Endothelial cell (in vitro differentiated cells): ENCODE results near the gene PPP1CC. TPM values are rescaled to one million over a fixed set of nuclear protein-coding genes. Genes with fewer than 3 reads are reported as not detected.

Experiments
- DNase-seq: peaks from one replicate; pipeline ENCODE4 v3.0.0; 2021; ENCODE audit warnings: low spot score
- H3K27ac Mint-ChIP-seq: one replicate; pipeline ENCODE4 v1.8.0; 2021; ENCODE audit warnings: mixed read lengths, inconsistent platforms; ENCODE audit not compliant: unreplicated experiment
- H3K27me3 Mint-ChIP-seq: one replicate; pipeline ENCODE4 v1.8.0; 2021; ENCODE audit warnings: mild to moderate bottlenecking, moderate library complexity, mixed read lengths, inconsistent platforms; ENCODE audit not compliant: unreplicated experiment
- H3K36me3 Mint-ChIP-seq: one replicate; pipeline ENCODE4 v1.8.0; 2021; ENCODE audit warnings: mild to moderate bottlenecking, low read depth, mixed read lengths, inconsistent platforms; ENCODE audit not compliant: unreplicated experiment
- H3K4me1 Mint-ChIP-seq: one replicate; pipeline ENCODE4 v1.8.0; 2021; ENCODE audit warnings: mild to moderate bottlenecking, mixed read lengths, inconsistent platforms; ENCODE audit not compliant: unreplicated experiment
- H3K4me3 Mint-ChIP-seq: one replicate; pipeline ENCODE4 v1.8.0; 2021; ENCODE audit warnings: mild to moderate bottlenecking, mixed read lengths, inconsistent platforms; ENCODE audit not compliant: unreplicated experiment
- H3K9me3 Mint-ChIP-seq: one replicate; pipeline ENCODE4 v1.8.0; 2021; ENCODE audit warnings: mixed read lengths, inconsistent platforms; ENCODE audit not compliant: unreplicated experiment
- total RNA-seq: library from RNA; stranded (reverse); fragmentation: NEBNext Ultra II Directional; extraction: Animal tissue kit (Norgen Biotek cat#: 25700); gene quantifications from one replicate; pipeline ENCODE4 v1.2.1, GENCODE V29; 2021; ENCODE audit not compliant: unreplicated experiment
- TF ChIP-seq, protein P1 (sequence below): fragments of 200-600 bp; sonication (generic); IDR thresholded peaks from one replicate; pipeline ENCODE4 v1.5.0; 2021; ENCODE audit warnings: antibody characterized with exemption; ENCODE audit not compliant: unreplicated experiment

The PPP1CC gene
- total RNA-seq, 1 donor from 2014 or later: 152 TPM

DNA sequence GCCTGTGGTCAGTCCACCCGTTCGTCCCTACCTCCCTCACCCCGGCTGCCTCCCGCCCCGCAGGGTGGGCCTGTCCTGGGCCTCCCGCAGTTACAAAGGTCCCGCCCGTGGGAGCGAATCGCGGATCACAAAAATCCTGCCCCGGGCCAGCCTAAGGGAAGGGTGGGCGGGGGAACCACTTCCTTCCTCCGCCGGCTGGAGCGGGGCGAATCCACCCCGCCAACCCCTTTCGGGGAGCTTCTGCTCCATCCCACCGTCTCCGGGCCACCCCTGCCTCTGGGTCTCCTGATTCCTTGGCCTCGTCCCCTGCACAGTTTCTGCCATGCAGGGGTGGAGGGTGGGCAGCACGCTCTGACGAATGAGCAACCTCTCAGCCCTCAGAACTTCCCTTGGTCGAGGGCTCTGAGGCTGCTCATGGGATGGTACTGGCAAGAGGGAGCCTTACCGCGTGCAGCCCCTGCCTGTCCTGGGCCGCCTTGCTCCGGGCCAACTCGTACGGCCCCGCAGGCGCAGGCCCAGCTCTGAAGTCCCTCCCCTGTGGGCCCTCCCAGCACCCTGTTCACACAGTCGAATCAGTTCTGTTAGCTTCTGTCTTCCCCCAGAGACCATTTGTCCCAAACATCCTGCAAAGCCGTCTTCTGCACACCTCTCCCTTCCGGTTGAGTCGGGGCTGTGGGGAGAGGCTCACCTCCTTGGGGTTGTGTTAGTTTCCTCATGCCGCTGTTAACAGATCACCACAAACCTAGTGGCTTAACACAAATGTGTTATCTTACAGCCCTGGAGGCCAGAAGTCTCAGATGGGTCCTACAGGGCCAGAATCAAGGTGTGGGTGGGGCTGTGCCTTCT, 53.2 kb downstream of the PPP1CC start:
- Mint-ChIP-seq H3K4me1 (peaks cover 16% of the 10 kb centered on the region), H3K4me3 (peak overlapping the region; percentile 89), H3K9me3 (no peaks in the 10 kb centered on the region), H3K27ac (peak overlapping the region; percentile 77), H3K36me3 (peaks cover 6% of the 10 kb centered on the region), H3K27me3 (peaks cover 10% of the 10 kb centered on the region)
- peak; percentile 53 for DNase-seq
- TF ChIP-seq, protein P1, sequence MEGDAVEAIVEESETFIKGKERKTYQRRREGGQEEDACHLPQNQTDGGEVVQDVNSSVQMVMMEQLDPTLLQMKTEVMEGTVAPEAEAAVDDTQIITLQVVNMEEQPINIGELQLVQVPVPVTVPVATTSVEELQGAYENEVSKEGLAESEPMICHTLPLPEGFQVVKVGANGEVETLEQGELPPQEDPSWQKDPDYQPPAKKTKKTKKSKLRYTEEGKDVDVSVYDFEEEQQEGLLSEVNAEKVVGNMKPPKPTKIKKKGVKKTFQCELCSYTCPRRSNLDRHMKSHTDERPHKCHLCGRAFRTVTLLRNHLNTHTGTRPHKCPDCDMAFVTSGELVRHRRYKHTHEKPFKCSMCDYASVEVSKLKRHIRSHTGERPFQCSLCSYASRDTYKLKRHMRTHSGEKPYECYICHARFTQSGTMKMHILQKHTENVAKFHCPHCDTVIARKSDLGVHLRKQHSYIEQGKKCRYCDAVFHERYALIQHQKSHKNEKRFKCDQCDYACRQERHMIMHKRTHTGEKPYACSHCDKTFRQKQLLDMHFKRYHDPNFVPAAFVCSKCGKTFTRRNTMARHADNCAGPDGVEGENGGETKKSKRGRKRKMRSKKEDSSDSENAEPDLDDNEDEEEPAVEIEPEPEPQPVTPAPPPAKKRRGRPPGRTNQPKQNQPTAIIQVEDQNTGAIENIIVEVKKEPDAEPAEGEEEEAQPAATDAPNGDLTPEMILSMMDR: no peak

- peaks cover 16% of the 10 kb centered on the region for H3K4me1 Mint-ChIP-seq
- H3K9me3 Mint-ChIP-seq: no peaks in the 10 kb centered on the region
- peak; percentile 23 for DNase-seq
- H3K36me3 Mint-ChIP-seq: peaks cover 6% of the 10 kb centered on the region
- H3K27ac Mint-ChIP-seq: peak within 1 kb of the TSS; percentile 77
- TF ChIP-seq, protein P1: no peak
- peak within 1 kb of the TSS; percentile 89 for H3K4me3 Mint-ChIP-seq
- H3K27me3 Mint-ChIP-seq: peaks cover 10% of the 10 kb centered on the region
Observed at GRCh38 chr12:110688446-110689280, 54.0 kb downstream of the PPP1CC start, which contains the start of gene HVCN1. TSS of gene HVCN1 (minus strand) at chr12:110689115. CDS start at chr12:110683245, 5,870 bp downstream.

DNA sequence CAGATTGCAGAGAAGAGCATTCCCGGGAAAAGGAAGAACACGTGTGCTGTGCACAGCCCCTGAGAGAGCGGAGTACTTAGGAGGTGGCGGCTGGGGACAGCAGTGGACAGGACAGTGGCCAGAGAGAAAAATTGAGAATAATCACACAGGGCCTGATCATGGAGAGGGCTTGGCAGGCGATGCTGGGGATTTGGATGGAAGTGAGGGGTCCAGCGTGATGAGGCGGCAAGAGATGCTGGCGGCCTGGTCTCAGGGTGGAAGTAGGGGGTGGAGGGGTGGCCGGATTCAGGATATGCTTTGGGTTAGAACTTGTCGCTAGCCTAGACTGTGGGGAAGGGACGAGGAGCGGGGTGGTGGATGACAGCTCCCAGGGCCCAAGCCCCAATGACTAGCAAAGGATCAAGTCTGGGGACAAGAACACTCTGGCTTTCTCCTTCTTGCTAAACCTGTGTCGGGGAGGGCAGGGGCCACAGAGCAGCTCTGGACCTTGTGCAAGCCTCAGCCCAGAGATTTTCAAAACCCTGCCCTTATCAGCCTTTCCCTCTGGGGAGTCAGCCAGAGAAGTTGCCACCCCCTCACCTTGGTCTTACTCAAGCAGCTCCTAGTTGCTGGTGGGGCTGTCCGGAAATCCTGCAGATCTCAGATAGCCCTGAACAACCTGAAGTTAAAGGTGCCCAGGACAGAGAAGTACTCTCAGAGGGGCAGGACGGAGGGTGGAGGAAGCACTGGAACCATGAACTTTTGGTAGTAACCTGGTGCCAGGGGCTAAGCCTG, 55.1 kb downstream of the PPP1CC start:
- H3K9me3 Mint-ChIP-seq: no peaks in the 10 kb centered on the region
- H3K36me3 Mint-ChIP-seq: peaks cover 6% of the 10 kb centered on the region
- peaks cover 16% of the 10 kb centered on the region for H3K4me1 Mint-ChIP-seq
- no peak overlapping the region for H3K27ac Mint-ChIP-seq
- DNase-seq: no peak
- TF ChIP-seq, protein P1: no peak
- H3K27me3 Mint-ChIP-seq: peaks cover 10% of the 10 kb centered on the region
- H3K4me3 Mint-ChIP-seq: peak overlapping the region; percentile 62

- Mint-ChIP-seq H3K9me3 (no peaks in the 10 kb centered on the region), H3K27me3 (peaks cover 12% of the 10 kb centered on the region), H3K4me3 (no peak overlapping the region), H3K4me1 (peaks cover 16% of the 10 kb centered on the region), H3K36me3 (peaks cover 6% of the 10 kb centered on the region), H3K27ac (no peak overlapping the region)
- TF ChIP-seq, protein P1: no peak
- DNase-seq: no peak
Observed at GRCh38 chr12:110686294-110686903, 56.3 kb downstream of the PPP1CC start.
